Activated CD4-positive, alpha-beta memory T cell treated with anti-CD3 and anti-CD28 coated beads, Interleukin-2, amount 10 ng/mL, durations not matched to agents 7 days and 5 days (primary cell): ENCODE results near the gene NFATC4. TPM values are rescaled to one million over a fixed set of nuclear protein-coding genes. Genes with fewer than 3 reads are reported as not detected.
"Not testable (repeated sequence)": the region's sequence is repeated elsewhere in the genome, so short reads cannot be mapped to it uniquely, and the experiment has no call there.

ENCODE experiments used
- CTCF ChIA-PET: fragments of 350-600 bp; sonication (Branson Sonifier 250); formaldehyde crosslinking; loops from one replicate; lab custom pipeline; 2021; ENCODE audit warnings: antibody characterized with exemption, inconsistent platforms; lab: Charles Lee
- POLR2A ChIA-PET: fragments of 350-600 bp; sonication (Branson Sonifier 250); formaldehyde crosslinking; loops from one replicate; lab custom pipeline; 2021; ENCODE audit warnings: antibody characterized with exemption; lab: Charles Lee
- DNase-seq: peaks from one replicate; pipeline ENCODE4 v3.0.0-alpha.2; 2020
- H3K27ac Mint-ChIP-seq: one replicate; pipeline ENCODE4 v1.8.0; 2021; ENCODE audit warnings: mild to moderate bottlenecking, mixed read lengths
- H3K27me3 Mint-ChIP-seq: one replicate; pipeline ENCODE4 v1.8.0; 2021; ENCODE audit warnings: mixed read lengths
- H3K36me3 Mint-ChIP-seq: one replicate; pipeline ENCODE4 v1.8.0; 2021; ENCODE audit warnings: low read depth, mixed read lengths
- H3K4me1 Mint-ChIP-seq: one replicate; pipeline ENCODE4 v1.8.0; 2021; ENCODE audit warnings: mixed read lengths
- H3K4me3 Mint-ChIP-seq: one replicate; pipeline ENCODE4 v1.8.0; 2021; ENCODE audit warnings: mild to moderate bottlenecking, mixed read lengths
- H3K9me3 Mint-ChIP-seq: one replicate; pipeline ENCODE4 v1.8.0; 2021; ENCODE audit warnings: mixed read lengths
- total RNA-seq, 2 experiments: library from RNA; stranded (reverse); gene quantifications; one replicate each; pipeline ENCODE4 v1.2.3, GENCODE V29; 2021

The NFATC4 gene
- total RNA-seq = not detected

- DNase-seq = no peak
- Mint-ChIP-seq H3K27ac (no peak within 1 kb of the TSS), H3K4me1 (peaks cover 20% of the 10 kb centered on the region), H3K27me3 (peaks cover 54% of the 10 kb centered on the region), H3K4me3 (no peak within 1 kb of the TSS), H3K9me3 (no peaks in the 10 kb centered on the region), H3K36me3 (no peaks in the 10 kb centered on the region)
- ChIA-PET POLR2A (no interaction called here), CTCF (interaction anchor here (0.6 to 1.3 kb wide), 2 partner anchors 64 to 198 kb away, joined by 3 to 5 read pairs; no protein-coding TSS in a partner anchor)
Observed at GRCh38 chr14:24367514-24368211, at the start of gene NFATC4. Gene NFATC4 (plus strand): TSS chr14:24368184. CDS start chr14:24368341, 157 bp downstream.

DNA sequence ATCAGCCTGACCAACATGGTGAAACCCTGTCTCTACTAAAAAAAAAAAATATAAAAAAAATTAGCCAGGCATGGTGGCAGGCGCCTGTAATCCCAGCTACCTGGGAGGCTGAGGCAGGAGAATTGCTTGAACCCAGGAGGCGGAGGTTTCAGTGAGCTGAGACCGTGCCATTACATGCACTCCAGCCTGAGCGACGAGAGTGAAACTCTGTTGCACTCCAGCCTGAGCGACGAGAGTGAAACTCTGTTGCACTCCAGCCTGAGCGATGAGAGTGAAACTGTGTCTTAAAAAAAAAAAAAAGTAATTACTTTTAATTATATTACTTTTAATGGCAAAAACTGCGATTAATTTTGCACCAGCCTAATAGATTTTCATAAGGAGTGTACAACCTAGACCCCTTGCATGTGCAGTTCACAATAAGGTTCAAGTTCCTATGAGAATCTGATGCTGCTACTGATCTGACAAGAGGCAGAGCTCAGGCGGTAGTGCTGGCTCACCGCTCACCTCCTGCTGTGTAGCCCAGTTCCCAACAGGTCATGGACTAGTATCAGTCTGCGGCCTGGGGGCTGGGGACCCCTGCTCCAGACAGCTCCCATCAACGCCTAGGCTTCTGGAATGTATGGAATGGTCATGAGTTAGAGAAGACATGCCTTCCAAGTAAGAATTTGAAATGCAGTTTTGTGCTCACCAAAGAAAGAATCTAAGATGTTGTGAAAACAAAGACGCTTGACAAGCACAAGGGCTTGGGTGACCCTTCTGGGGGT is 46.6 kb upstream of the NFATC4 start:
- ChIA-PET CTCF (interaction anchor here (1.1 to 2.3 kb wide), 4 partner anchors 9 to 110 kb away, joined by 3 to 7 read pairs (median 6); partner anchors contain the start of gene LTB4R), POLR2A (interaction anchor here (0.7 to 1.1 kb wide), 2 partner anchors 9 to 18 kb away, joined by 3 read pairs; no protein-coding TSS in a partner anchor)
- peaks cover 20% of the 10 kb centered on the region for H3K4me1 Mint-ChIP-seq
- no peak overlapping the region for H3K27ac Mint-ChIP-seq
- H3K4me3 Mint-ChIP-seq = no peak overlapping the region
- no peak for DNase-seq
- H3K36me3 Mint-ChIP-seq = peaks cover 8% of the 10 kb centered on the region
- H3K9me3 Mint-ChIP-seq = no peaks in the 10 kb centered on the region
- peaks cover 18% of the 10 kb centered on the region for H3K27me3 Mint-ChIP-seq

GRCh38 chr14:24322672-24323071 is 45.3 kb upstream of the NFATC4 start:
- no peak overlapping the region for H3K27ac Mint-ChIP-seq
- H3K4me3 Mint-ChIP-seq = no peak overlapping the region
- no peaks in the 10 kb centered on the region for H3K9me3 Mint-ChIP-seq
- no peak for DNase-seq
- no peaks in the 10 kb centered on the region for H3K36me3 Mint-ChIP-seq
- peaks cover 18% of the 10 kb centered on the region for H3K27me3 Mint-ChIP-seq
- ChIA-PET POLR2A (interaction anchor here (1.4 to 2.9 kb wide), 4 partner anchors 10 to 108 kb away, joined by 4 to 16 read pairs (median 6); partner anchors contain the start of genes CBLN3, KHNYN, LTB4R and LTB4R2), CTCF (interaction anchor here (0.9 to 2.0 kb wide), 4 partner anchors 9 to 109 kb away, joined by 4 to 7 read pairs (median 6); partner anchors contain the start of gene CIDEB)
- H3K4me1 Mint-ChIP-seq = peaks cover 16% of the 10 kb centered on the region

GRCh38 chr14:24323341-24323740 is 44.6 kb upstream of the NFATC4 start:
- no peaks in the 10 kb centered on the region for H3K9me3 Mint-ChIP-seq
- H3K36me3 Mint-ChIP-seq = no peaks in the 10 kb centered on the region
- DNase-seq = no peak
- no peak overlapping the region for H3K4me3 Mint-ChIP-seq
- H3K4me1 Mint-ChIP-seq = peaks cover 18% of the 10 kb centered on the region
- H3K27ac Mint-ChIP-seq = no peak overlapping the region
- POLR2A ChIA-PET = interaction anchor here (1.4 to 2.9 kb wide), 4 partner anchors 9 to 107 kb away, joined by 4 to 16 read pairs (median 6); partner anchors contain the start of genes CBLN3, KHNYN, LTB4R and LTB4R2
- CTCF ChIA-PET = interaction anchor here (0.9 to 1.9 kb wide), 3 partner anchors 9 to 15 kb away, joined by 4 to 7 read pairs (median 5); partner anchors contain the start of gene CIDEB
- H3K27me3 Mint-ChIP-seq = peaks cover 18% of the 10 kb centered on the region

GRCh38 chr14:24324024-24324423 is 44.0 kb upstream of the NFATC4 start:
- Mint-ChIP-seq H3K36me3 (no peaks in the 10 kb centered on the region), H3K4me1 (peaks cover 24% of the 10 kb centered on the region), H3K4me3 (no peak overlapping the region), H3K27me3 (peaks cover 17% of the 10 kb centered on the region), H3K9me3 (no peaks in the 10 kb centered on the region), H3K27ac (no peak overlapping the region)
- POLR2A ChIA-PET = interaction anchor here (1.0 to 2.9 kb wide), 5 partner anchors 8 to 106 kb away, joined by 3 to 16 read pairs (median 5); partner anchors contain the start of genes CBLN3, KHNYN, LTB4R and LTB4R2
- DNase-seq = no peak
- CTCF ChIA-PET = interaction anchor here (1.2 to 18.8 kb wide), 3 partner anchors 8 to 104 kb away, joined by 4 to 494 read pairs (median 6); partner anchors contain the start of genes CBLN3 and KHNYN

- no peak for DNase-seq
- Mint-ChIP-seq H3K36me3 (no peaks in the 10 kb centered on the region), H3K4me3 (no peak overlapping the region), H3K4me1 (peaks cover 35% of the 10 kb centered on the region), H3K27me3 (peaks cover 7% of the 10 kb centered on the region), H3K9me3 (no peaks in the 10 kb centered on the region), H3K27ac (no peak overlapping the region)
- ChIA-PET POLR2A (interaction anchor here (0.8 to 2.9 kb wide), 4 partner anchors 12 to 177 kb away, joined by 3 to 16 read pairs (median 3); partner anchors contain the start of genes CBLN3, KHNYN, LTB4R and RIPK3), CTCF (interaction anchor here (1.2 to 18.8 kb wide), 4 partner anchors 8 to 103 kb away, joined by 5 to 494 read pairs (median 7); partner anchors contain the start of genes CBLN3, CIDEB and KHNYN)
Observed at GRCh38 chr14:24325041-24325530, 42.9 kb upstream of the NFATC4 start.

DNA sequence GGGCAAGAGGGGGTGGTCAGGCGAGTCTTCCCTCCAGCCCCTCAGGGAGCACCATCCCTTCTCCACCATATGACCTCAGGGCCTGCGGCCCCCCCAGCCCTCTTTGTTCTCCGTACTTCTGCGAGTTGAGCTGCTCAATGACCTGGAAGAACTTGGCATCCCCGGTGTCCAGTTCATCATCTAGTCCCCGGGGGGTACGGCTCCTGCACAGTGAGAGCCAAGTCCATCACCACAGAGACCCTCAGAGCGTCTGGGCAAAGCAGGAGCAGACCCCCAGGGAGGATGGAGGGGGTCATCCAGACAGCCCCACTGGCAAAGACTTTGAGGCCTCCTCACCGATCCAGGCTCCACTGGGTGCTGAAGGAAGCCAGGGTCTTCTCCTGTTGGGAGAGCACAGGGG is 42.0 kb upstream of the NFATC4 start:
- Mint-ChIP-seq H3K9me3 (no peaks in the 10 kb centered on the region), H3K4me3 (no peak overlapping the region), H3K27me3 (peaks cover 8% of the 10 kb centered on the region), H3K27ac (no peak overlapping the region), H3K36me3 (no peaks in the 10 kb centered on the region), H3K4me1 (peaks cover 42% of the 10 kb centered on the region)
- DNase-seq = no peak
- POLR2A ChIA-PET = interaction anchor here (1.0 to 8.4 kb wide), 2 partner anchors 14 kb away, joined by 3 to 65 read pairs; partner anchors contain the start of genes LTB4R, LTB4R2 and RIPK3
- CTCF ChIA-PET = interaction anchor here (1.6 to 18.8 kb wide), 2 partner anchors 15 to 102 kb away, joined by 5 to 494 read pairs; partner anchors contain the start of genes CBLN3 and KHNYN

GRCh38 chr14:24327303-24327702 is 40.7 kb upstream of the NFATC4 start:
- Mint-ChIP-seq H3K4me3 (no peak overlapping the region), H3K4me1 (peaks cover 54% of the 10 kb centered on the region), H3K9me3 (no peaks in the 10 kb centered on the region), H3K36me3 (no peaks in the 10 kb centered on the region), H3K27me3 (peaks cover 14% of the 10 kb centered on the region), H3K27ac (no peak overlapping the region)
- ChIA-PET POLR2A (interaction anchor here (1.0 to 8.4 kb wide), 5 partner anchors 15 to 104 kb away, joined by 3 to 65 read pairs (median 4); partner anchors contain the start of genes CBLN3, KHNYN, LTB4R and LTB4R2), CTCF (interaction anchor here (0.6 to 18.8 kb wide), 7 partner anchors 12 to 109 kb away, joined by 3 to 494 read pairs (median 5); partner anchors contain the start of genes CBLN3, CIDEB, KHNYN and LTB4R)
- no peak for DNase-seq

DNA sequence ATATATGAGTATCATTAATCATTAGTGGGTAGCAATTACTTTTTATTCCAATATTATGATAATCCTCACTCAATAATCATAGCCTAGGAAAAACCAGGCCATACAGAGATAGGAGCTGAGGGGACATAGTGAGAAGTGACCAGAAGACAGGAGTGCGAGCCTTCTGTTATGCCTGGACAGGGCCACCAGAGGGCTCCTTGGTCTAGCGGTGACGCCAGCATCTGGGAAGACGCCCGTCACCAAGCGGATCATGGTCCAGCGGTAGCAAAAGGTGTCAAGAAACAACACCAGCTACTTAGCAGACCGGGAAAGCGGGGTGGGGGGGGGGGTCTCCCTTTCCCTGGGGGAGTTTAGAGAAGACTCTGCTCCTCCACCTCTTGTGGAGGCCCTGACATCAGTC is 40.1 kb upstream of the NFATC4 start:
- not testable (repeated sequence) for H3K4me3 Mint-ChIP-seq, H3K27ac Mint-ChIP-seq, H3K36me3 Mint-ChIP-seq, H3K9me3 Mint-ChIP-seq
- POLR2A ChIA-PET = interaction anchor here (1.0 to 8.4 kb wide), 6 partner anchors 16 to 104 kb away, joined by 3 to 65 read pairs (median 4); partner anchors contain the start of genes CBLN3, KHNYN, LTB4R and LTB4R2
- Mint-ChIP-seq H3K27me3 (peaks cover 17% of the 10 kb centered on the region), H3K4me1 (peaks cover 59% of the 10 kb centered on the region)
- peak; percentile 45 for DNase-seq
- CTCF ChIA-PET = interaction anchor here (1.0 to 18.8 kb wide), 7 partner anchors 11 to 109 kb away, joined by 3 to 494 read pairs (median 8); partner anchors contain the start of genes CBLN3, CIDEB, KHNYN and LTB4R

DNA sequence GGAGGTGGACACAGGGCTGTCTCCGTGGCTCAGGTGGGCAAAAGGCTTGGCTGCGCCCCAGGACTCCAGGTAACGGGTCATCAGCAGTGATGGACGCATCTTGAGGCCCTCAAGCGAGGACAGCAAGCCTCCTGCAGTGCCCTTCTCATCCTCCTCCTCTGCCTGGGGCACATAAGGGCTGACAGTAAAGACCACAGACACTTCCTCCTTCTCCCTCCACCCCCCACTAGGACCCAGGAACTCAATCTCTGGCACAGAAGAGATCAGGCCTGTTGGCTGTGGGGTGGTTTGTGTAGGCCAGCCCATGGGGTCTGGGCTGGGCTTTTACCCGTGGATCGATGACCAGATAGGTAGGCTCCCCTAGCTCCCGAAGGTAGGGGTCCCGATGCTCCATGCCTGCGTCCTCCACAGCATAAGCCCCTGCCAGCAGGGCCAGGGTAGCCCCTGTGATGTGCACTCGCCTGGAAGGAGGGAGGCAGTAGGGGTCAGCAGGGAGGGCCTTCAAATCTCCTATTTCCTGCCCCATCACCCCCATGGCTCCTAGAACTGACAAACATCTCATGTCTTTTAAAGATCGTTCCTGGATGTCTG is 38.8 kb upstream of the NFATC4 start:
- Mint-ChIP-seq H3K36me3 (no peaks in the 10 kb centered on the region), H3K4me3 (no peak overlapping the region), H3K27me3 (peaks cover 26% of the 10 kb centered on the region), H3K9me3 (no peaks in the 10 kb centered on the region), H3K4me1 (peaks cover 71% of the 10 kb centered on the region), H3K27ac (peak overlapping the region; percentile 62)
- CTCF ChIA-PET = interaction anchor here (1.0 to 18.8 kb wide), 8 partner anchors 13 to 114 kb away, joined by 3 to 494 read pairs (median 5); partner anchors contain the start of genes CBLN3, CIDEB, KHNYN and LTB4R
- POLR2A ChIA-PET = interaction anchor here (0.8 to 8.4 kb wide), 11 partner anchors 11 to 113 kb away, joined by 3 to 65 read pairs (median 5); partner anchors contain the start of genes CBLN3, CIDEB, DHRS1 and KHNYN
- no peak for DNase-seq

DNA sequence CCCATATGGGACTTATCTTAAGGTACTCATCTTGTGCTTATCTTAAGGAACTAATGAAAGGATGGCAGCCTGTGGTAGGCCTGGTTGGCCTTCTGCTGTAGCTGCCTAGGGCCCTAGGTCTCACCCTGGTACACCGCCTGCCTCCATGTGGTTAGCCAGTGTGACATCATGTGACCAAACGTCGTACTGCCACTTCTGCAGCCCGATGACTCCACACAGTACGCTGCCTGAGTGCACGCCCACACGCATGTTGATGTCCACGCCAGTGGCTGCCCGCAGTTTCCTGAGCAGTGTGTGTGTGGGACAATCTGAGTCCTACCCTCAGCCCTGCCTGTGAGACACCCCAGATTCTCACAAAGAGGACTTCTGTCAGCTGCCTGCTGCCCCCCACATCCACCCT is 38.2 kb upstream of the NFATC4 start:
- Mint-ChIP-seq H3K36me3 (no peaks in the 10 kb centered on the region), H3K4me1 (peaks cover 75% of the 10 kb centered on the region), H3K4me3 (peak overlapping the region; percentile 43), H3K9me3 (no peaks in the 10 kb centered on the region), H3K27ac (peak overlapping the region; percentile 62), H3K27me3 (peaks cover 30% of the 10 kb centered on the region)
- ChIA-PET CTCF (interaction anchor here (1.0 to 18.8 kb wide), 7 partner anchors 19 to 114 kb away, joined by 3 to 494 read pairs (median 6); partner anchors contain the start of genes CBLN3, CIDEB, KHNYN and LTB4R), POLR2A (interaction anchor here (0.8 to 8.4 kb wide), 11 partner anchors 12 to 112 kb away, joined by 3 to 65 read pairs (median 5); partner anchors contain the start of genes CBLN3, CIDEB, DHRS1 and KHNYN)
- DNase-seq = peak; percentile 89
